Stimulated activated CD4-positive, alpha-beta T cell treated with anti-CD3 and anti-CD28 coated beads, Interleukin-1b, Interleukin-23, amount 100 ng/mL, for 1 hour (primary cell): ENCODE measurements around the gene SYNE3.

ENCODE experiments used
- DNase-seq, 2 donors: peaks; one replicate each; pipeline ENCODE4 v3.0.0-alpha.2; 2020; ENCODE audit warnings: low read depth in 2 of 2

Gene SYNE3

GRCh38 chr14:95505030-95505589, 11.3 kb downstream of the SYNE3 start:
- DNase-seq: no peak

- no peak for DNase-seq
Measured at GRCh38 chr14:95504135-95505029, 12.1 kb downstream of the SYNE3 start.

GRCh38 chr14:95503365-95504134, 12.9 kb downstream of the SYNE3 start:
- no peak for DNase-seq

GRCh38 chr14:95502381-95502950, 14.0 kb downstream of the SYNE3 start:
- DNase-seq: no peak

- DNase-seq: no peak
Measured at GRCh38 chr14:95500772-95501401, 15.6 kb downstream of the SYNE3 start.

- no peak for DNase-seq
Measured at GRCh38 chr14:95500201-95500681, 16.2 kb downstream of the SYNE3 start.

GRCh38 chr14:95499354-95499750, 17.1 kb downstream of the SYNE3 start:
- DNase-seq: no peak

GRCh38 chr14:95498622-95499353, 17.7 kb downstream of the SYNE3 start:
- no peak for DNase-seq

- DNase-seq: no peak
Measured at GRCh38 chr14:95497561-95498011, 18.9 kb downstream of the SYNE3 start.

GRCh38 chr14:95496690-95497259, 19.7 kb downstream of the SYNE3 start:
- DNase-seq: no peak

GRCh38 chr14:95496111-95496681, 20.3 kb downstream of the SYNE3 start:
- no peak for DNase-seq

- no peak for DNase-seq
Measured at GRCh38 chr14:95495538-95496025, 20.9 kb downstream of the SYNE3 start.

- no peak for DNase-seq
Measured at GRCh38 chr14:95495076-95495475, 21.4 kb downstream of the SYNE3 start.

GRCh38 chr14:95494456-95494855, 22.0 kb downstream of the SYNE3 start:
- no peak for DNase-seq

- DNase-seq: no peak
Measured at GRCh38 chr14:95493976-95494375, 22.5 kb downstream of the SYNE3 start.

- no peak for DNase-seq
Measured at GRCh38 chr14:95493503-95493902, 22.9 kb downstream of the SYNE3 start.

- DNase-seq: no peak
Measured at GRCh38 chr14:95491936-95492608, 24.4 kb downstream of the SYNE3 start.

GRCh38 chr14:95490727-95491451, 25.6 kb downstream of the SYNE3 start:
- DNase-seq: no peak

GRCh38 chr14:95490138-95490509, 26.3 kb downstream of the SYNE3 start:
- DNase-seq: no peak
